Aorta (tissue), 5 donors: Measurements from ENCODE around the gene XRCC6. TPM values are rescaled to one million over a fixed set of nuclear protein-coding genes. Genes with fewer than 3 reads are reported as not detected.

Experiments used
- ATAC-seq: fragments of 200-7000 bp; cut with Tn5 transposase; one replicate; pipeline ENCODE4 v1.9.1; 2022; ENCODE audit warnings: moderate library complexity; ENCODE audit not compliant: low FRiP score
- DNase-seq, 2 donors: peaks; one replicate each; pipeline ENCODE4 v3.0.0-alpha.2; 2020
- H3K27ac ChIP-seq, 2 donors: one replicate each; pipeline ENCODE4 v1.5.1; 2013; ENCODE audit warnings: low read length in 2 of 2, mild to moderate bottlenecking in 2 of 2, moderate library complexity in 2 of 2, control low read depth in 1 of 2, inconsistent platforms in 1 of 2, low read depth in 1 of 2
- H3K27me3 ChIP-seq, 2 donors: one replicate each; pipeline ENCODE4 v1.6.1; 2013; ENCODE audit warnings: control low read depth in 1 of 2, low read length in 1 of 2, mild to moderate bottlenecking in 1 of 2, moderate library complexity in 1 of 2; ENCODE audit not compliant: insufficient read depth in 2 of 2, control insufficient read depth in 1 of 2
- H3K36me3 ChIP-seq, 2 donors: one replicate each; pipeline ENCODE4 v1.6.1; 2013; ENCODE audit warnings: control low read depth in 1 of 2, low read length in 1 of 2, mild to moderate bottlenecking in 1 of 2; ENCODE audit not compliant: insufficient read depth in 2 of 2, control insufficient read depth in 1 of 2
- H3K4me1 ChIP-seq, 2 donors: one replicate each; pipeline ENCODE4 v1.6.1; 2013; ENCODE audit warnings: low read length in 2 of 2, control low read depth in 1 of 2, mild to moderate bottlenecking in 1 of 2, moderate library complexity in 1 of 2; ENCODE audit not compliant: insufficient read depth in 2 of 2, control insufficient read depth in 1 of 2
- H3K4me3 ChIP-seq, 2 donors: one replicate each; pipeline ENCODE4 v1.5.1; 2013; ENCODE audit warnings: low read length in 2 of 2, control low read depth in 1 of 2, mild to moderate bottlenecking in 1 of 2
- H3K9me3 ChIP-seq: one replicate; pipeline ENCODE4 v1.6.1; 2013; ENCODE audit warnings: mild to moderate bottlenecking, low read length; ENCODE audit not compliant: control insufficient read depth
- WGBS, 2 donors: extraction: QIAGEN DNeasy Blood & Tissue Kit; methylation state at CpG; one replicate each; pipeline ENCODE4 v1.1.7; 2013; 5-methylcytosine and 5-hydroxymethylcytosine counted together
- intact Hi-C, 2 donors: fragments of 100-400 bp; cut with DNase I; formaldehyde crosslinking; loops; one replicate each; pipeline versions ENCODE4 v1.14.2 to v1.15.0; 2022
- polyA plus RNA-seq, 2 donors: library from polyadenylated mRNA; stranded (reverse); fragments of 200-250 nt; gene quantifications; one replicate each; pipeline ENCODE4 v1.2.3, GENCODE V29; 2013
- total RNA-seq, 2 donors: library from RNA; stranded (reverse); fragmentation: NEBNext Ultra II Directional; extraction: Animal tissue kit (Norgen Biotek cat#: 25700); gene quantifications; one replicate each; pipeline ENCODE4 v1.2.1, GENCODE V29; 2021
- donor health status: healthy with polysubstance abuse.
- donor health status: Bipolar disorder and iron deficiency.
- donor health status: DM: no; HTN: no; CAD: no.
- donor health status: DM: no; HTN: no; CAD: no.
- donor health status: DM: yes; HTN: yes; CAD: no.

Gene XRCC6
- total and polyA plus RNA-seq, 4 donors: 93.7 to 132 (median 128) TPM

DNA sequence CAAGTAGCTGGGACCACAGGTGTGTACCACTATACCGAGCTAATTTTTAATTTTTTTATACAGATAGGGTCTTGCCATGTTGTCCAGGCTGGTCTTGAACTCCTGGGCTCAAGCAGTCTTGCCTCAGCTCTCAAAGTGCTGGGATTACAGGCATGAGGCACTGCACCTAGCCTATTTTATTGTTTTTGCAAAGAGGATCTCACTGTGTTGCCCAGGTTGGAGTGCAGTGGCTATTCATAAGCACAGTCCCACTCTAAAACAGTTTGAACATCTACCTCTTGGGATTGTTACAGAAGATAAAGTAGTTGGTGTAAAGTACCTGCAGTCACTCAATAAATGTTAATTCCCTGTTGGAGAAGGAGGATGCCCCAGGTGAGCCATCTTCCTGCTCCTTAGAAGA is 29.1 kb downstream of the XRCC6 start:
- Histone ChIP-seq H3K4me3 (no peak overlapping the region), H3K9me3 (no peaks in the 10 kb centered on the region), H3K4me1 (no peaks in the 10 kb centered on the region), H3K27me3 (no peaks in the 10 kb centered on the region), H3K27ac (no peak overlapping the region), H3K36me3 (peaks cover 4 to 25% of the 10 kb centered on the region in 2 donors)
- ATAC-seq (no peak), DNase-seq (no peak)
- intact Hi-C loops: no loop called here
- 83 to 96% methylated on average over 1 of the region's 1 CpG for WGBS, 2 donors

DNA sequence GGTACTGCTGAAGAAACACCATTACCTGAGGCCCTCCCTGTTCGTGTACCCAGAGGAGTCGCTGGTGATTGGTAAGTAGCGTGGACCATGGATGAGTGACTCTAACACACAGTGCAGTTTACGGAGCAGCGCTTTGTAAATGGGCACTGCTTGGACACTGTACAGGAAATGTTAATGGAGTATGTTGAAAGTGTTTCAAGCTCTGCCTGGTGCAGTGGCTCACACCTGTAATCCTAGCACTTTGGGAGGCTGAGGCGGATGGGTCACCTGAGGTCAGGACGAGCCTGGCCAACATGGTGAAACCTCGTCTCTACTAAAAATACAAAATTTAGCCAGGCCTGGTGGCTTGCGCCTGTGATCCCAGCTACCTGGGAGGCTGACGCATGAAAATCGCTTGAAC is 29.7 kb downstream of the XRCC6 start:
- intact Hi-C loops: no loop called here
- H3K36me3 ChIP-seq: peaks cover 4 to 27% of the 10 kb centered on the region in 2 donors

GRCh38 chr22:41654322-41654721 is 33.2 kb downstream of the XRCC6 start:
- DNase-seq (no peak), ATAC-seq (no peak)
- Histone ChIP-seq H3K36me3 (peaks cover 16 to 31% of the 10 kb centered on the region in 2 donors), H3K27ac (no peak overlapping the region), H3K4me1 (no peaks in the 10 kb centered on the region), H3K27me3 (no peaks in the 10 kb centered on the region), H3K4me3 (no peak overlapping the region), H3K9me3 (no peaks in the 10 kb centered on the region)
- 86 to 90% methylated on average over 3 of the region's 3 CpGs for WGBS, 2 donors
- intact Hi-C loops: no loop called here

More for the DNA sequence above, 29.7 kb downstream of the XRCC6 start:
- no peaks in the 10 kb centered on the region for H3K4me1 ChIP-seq
- no peak for ATAC-seq
- H3K9me3 ChIP-seq: no peaks in the 10 kb centered on the region
- 87 to 91% methylated on average over 11 of the region's 11 CpGs for WGBS, 2 donors
- no peak overlapping the region for H3K27ac ChIP-seq
- no peaks in the 10 kb centered on the region for H3K27me3 ChIP-seq
- DNase-seq: no peak
- H3K4me3 ChIP-seq: no peak overlapping the region

- no peaks in the 10 kb centered on the region for H3K4me1 ChIP-seq
- intact Hi-C loops: no loop called here
- H3K4me3 ChIP-seq: no peak overlapping the region
- ATAC-seq: no peak
- H3K36me3 ChIP-seq: peaks cover 27 to 29% of the 10 kb centered on the region in 2 donors
- no peak overlapping the region for H3K27ac ChIP-seq
- H3K27me3 ChIP-seq: no peaks in the 10 kb centered on the region
- WGBS, 2 donors: 64 to 67% methylated on average over 5 of the region's 5 CpGs
- H3K9me3 ChIP-seq: no peaks in the 10 kb centered on the region
- no peak for DNase-seq
These were observed 35.5 kb downstream of the XRCC6 start for GRCh38 chr22:41656556-41656955.

GRCh38 chr22:41657709-41658108 is 36.6 kb downstream of the XRCC6 start:
- ATAC-seq: no peak

GRCh38 chr22:41658869-41659268 is 37.8 kb downstream of the XRCC6 start:
- H3K4me3 ChIP-seq: no peak overlapping the region
- no peak for DNase-seq
- H3K9me3 ChIP-seq: no peaks in the 10 kb centered on the region
- intact Hi-C loops: no loop called here
- H3K27me3 ChIP-seq: no peaks in the 10 kb centered on the region
- no peaks in the 10 kb centered on the region for H3K4me1 ChIP-seq
- H3K36me3 ChIP-seq: peaks cover 23 to 26% of the 10 kb centered on the region in 2 donors
- WGBS, 2 donors: 92 to 94% methylated on average over 17 of the region's 17 CpGs
- ATAC-seq: no peak
- H3K27ac ChIP-seq: no peak overlapping the region

More at GRCh38 chr22:41657709-41658108, 36.6 kb downstream of the XRCC6 start:
- H3K27ac ChIP-seq: no peak overlapping the region
- H3K36me3 ChIP-seq: peaks cover 26 to 27% of the 10 kb centered on the region in 2 donors
- no peaks in the 10 kb centered on the region for H3K9me3 ChIP-seq
- intact Hi-C loops: no loop called here
- H3K27me3 ChIP-seq: no peaks in the 10 kb centered on the region
- WGBS, 2 donors: 96 to 97% methylated on average over 6 of the region's 6 CpGs
- H3K4me1 ChIP-seq: no peaks in the 10 kb centered on the region
- DNase-seq: peak in 1 of 2 donors; percentile 63
- H3K4me3 ChIP-seq: no peak overlapping the region

- Histone ChIP-seq H3K9me3 (no peaks in the 10 kb centered on the region), H3K4me1 (no peaks in the 10 kb centered on the region), H3K4me3 (no peak overlapping the region), H3K36me3 (peaks cover 23 to 24% of the 10 kb centered on the region in 2 donors), H3K27me3 (no peaks in the 10 kb centered on the region), H3K27ac (no peak overlapping the region)
- intact Hi-C loops: no loop called here
- DNase-seq (no peak), ATAC-seq (no peak)
- 84 to 88% methylated on average over 1 of the region's 1 CpG for whole genome bisulfite sequencing, 2 donors
These were observed 38.8 kb downstream of the XRCC6 start for GRCh38 chr22:41659941-41660340.

DNA sequence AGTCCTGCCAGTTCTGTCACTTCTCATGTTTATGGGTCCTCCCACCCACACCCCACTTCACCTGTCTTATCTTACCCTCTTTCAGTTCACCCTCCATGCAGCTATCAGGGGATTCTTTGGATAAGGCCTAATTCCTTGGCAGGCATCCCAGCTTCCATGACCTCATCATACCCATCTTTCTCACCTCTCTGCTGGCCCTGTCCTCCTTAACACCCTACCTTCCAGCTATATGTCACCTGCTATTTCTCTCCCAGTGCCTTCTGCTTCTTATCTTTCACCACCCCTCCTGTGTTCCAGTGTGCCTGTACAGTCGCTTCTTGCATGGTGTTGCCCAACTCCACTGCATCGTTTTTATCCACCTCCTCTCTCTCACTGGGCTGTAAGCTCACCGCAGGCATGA is 39.3 kb downstream of the XRCC6 start:
- H3K9me3 ChIP-seq: no peaks in the 10 kb centered on the region
- H3K4me1 ChIP-seq: no peaks in the 10 kb centered on the region
- H3K27ac ChIP-seq: no peak overlapping the region
- ATAC-seq: no peak
- no peak overlapping the region for H3K4me3 ChIP-seq
- H3K27me3 ChIP-seq: no peaks in the 10 kb centered on the region
- 89 to 90% methylated on average over 3 of the region's 3 CpGs for WGBS, 2 donors
- intact Hi-C loops: no loop called here
- DNase-seq: no peak
- peaks cover 22 to 23% of the 10 kb centered on the region in 2 donors for H3K36me3 ChIP-seq

- Histone ChIP-seq H3K4me1 (no peaks in the 10 kb centered on the region), H3K4me3 (no peak overlapping the region), H3K36me3 (peaks cover 22% of the 10 kb centered on the region in 2 donors), H3K27ac (no peak overlapping the region), H3K27me3 (no peaks in the 10 kb centered on the region), H3K9me3 (no peaks in the 10 kb centered on the region)
- ATAC-seq (no peak), DNase-seq (no peak)
- intact Hi-C loops: no loop called here
- 71 to 75% methylated on average over 3 of the region's 3 CpGs for WGBS, 2 donors
These were observed 40.0 kb downstream of the XRCC6 start for GRCh38 chr22:41661088-41661487.
